IMR-90 (cell line): ENCODE measurements around the gene RPTOR. TPM values are rescaled to one million over a fixed set of nuclear protein-coding genes. Genes with fewer than 3 reads are reported as not detected.

Source experiments
- CTCF ChIP-seq: conservative IDR thresholded peaks from 2 replicates; pipeline ENCODE4 v1.5.1; 2012; ENCODE audit warnings: mild to moderate bottlenecking, low read depth, low read length, improper control_type of control experiment
- polyA plus RNA-seq, 3 experiments: library from polyadenylated mRNA; depleted of rRNA; stranded (reverse); fragments of >200 nt; gene quantifications; 2 replicates each; pipeline ENCODE4 v1.2.3, GENCODE V29; 2012; ENCODE audit warnings: low replicate concordance in 1 of 3
- total RNA-seq: library from RNA; depleted of rRNA; stranded (reverse); fragments of >200 nt; gene quantifications from 2 replicates; pipeline ENCODE4 v1.2.3, GENCODE V29; 2012

RPTOR gene
- total and polyA plus RNA-seq, 2 of the 4 experiments (the other 2 are of a cell fraction) = 10.8 to 14.7 TPM

DNA sequence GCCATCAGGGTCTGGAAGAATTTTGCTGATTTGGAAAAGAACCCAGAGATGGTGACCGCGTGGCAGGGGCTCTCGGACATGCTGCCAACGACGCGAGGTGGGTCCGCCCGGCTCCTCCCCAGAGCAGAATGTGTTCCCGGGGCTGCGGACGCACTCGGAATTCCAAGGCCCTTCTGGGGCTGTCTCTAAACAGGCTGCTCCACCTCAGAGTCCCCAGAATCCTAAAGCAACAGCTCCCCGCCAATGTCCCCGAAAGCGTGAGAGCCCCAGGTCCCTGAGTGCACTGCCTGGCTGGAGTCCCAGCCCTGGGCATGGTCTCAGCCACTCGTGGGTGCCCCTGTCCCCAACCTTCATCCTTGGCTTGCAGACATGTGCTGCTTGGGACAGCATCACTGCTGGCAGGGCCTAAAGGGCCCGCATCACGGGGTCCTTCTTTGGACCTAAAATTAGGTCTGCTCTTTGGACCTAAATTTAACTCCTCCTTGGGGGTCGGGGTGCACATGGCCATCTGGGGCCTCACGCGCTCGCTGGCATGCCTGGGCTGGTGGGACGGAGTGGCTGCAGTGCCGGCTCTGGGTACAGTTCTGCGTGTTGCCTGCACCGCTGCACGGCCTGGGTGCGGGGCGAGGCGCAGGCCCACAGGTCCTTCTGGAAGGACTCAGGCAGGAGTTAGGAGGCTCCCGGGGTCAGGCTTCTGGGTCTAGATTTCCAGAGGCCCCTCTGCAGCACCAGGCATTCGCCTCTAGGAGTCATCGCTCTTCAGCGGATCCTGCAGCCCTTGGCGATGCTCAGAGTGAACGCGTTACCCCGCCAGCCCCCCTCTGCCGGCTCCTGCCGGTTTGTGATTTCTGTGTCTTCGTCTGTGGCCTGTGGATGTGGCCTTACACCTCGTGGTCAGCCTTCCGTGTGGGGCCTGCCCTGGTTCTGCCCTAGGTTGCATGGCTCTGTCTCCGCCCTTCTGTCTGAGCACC lies 405.1 kb downstream of the RPTOR start (continued):
- TF ChIP-seq CTCF = no peak
